Calu3 (cell line): ENCODE results near the gene TMC8. TPM values are rescaled to one million over a fixed set of nuclear protein-coding genes. Genes with fewer than 3 reads are reported as not detected.
A peak's percentile ranks its signal among the peaks of the same experiment; 100 is the strongest.

Experiments used
- BruUV-seq: library from RNA; stranded (reverse); fragments of 400-500 nt; replicated peaks from 2 replicates; lab custom pipeline; 2021; lab: Mats Ljungman, UMichigan
- CTCF ChIA-PET: fragments of 300-600 bp; sonication (Branson Sonifier 250); formaldehyde crosslinking; loops from one replicate; lab custom pipeline; 2022; ENCODE audit warnings: antibody characterized with exemption; lab: Charles Lee
- DNase-seq: peaks from one replicate; pipeline ENCODE4 v3.0.0; 2022
- H3K27ac Mint-ChIP-seq: one replicate; pipeline ENCODE4 v1.8.0; 2022; ENCODE audit warnings: mixed read lengths; ENCODE audit not compliant: unreplicated experiment
- H3K27me3 Mint-ChIP-seq: one replicate; pipeline ENCODE4 v1.8.0; 2022; ENCODE audit warnings: mixed read lengths; ENCODE audit not compliant: unreplicated experiment
- H3K36me3 Mint-ChIP-seq: one replicate; pipeline ENCODE4 v1.8.0; 2022; ENCODE audit warnings: mild to moderate bottlenecking, moderate library complexity, mixed read lengths; ENCODE audit not compliant: insufficient read depth, unreplicated experiment
- H3K4me1 Mint-ChIP-seq: one replicate; pipeline ENCODE4 v1.8.0; 2022; ENCODE audit warnings: mild to moderate bottlenecking, low read depth, mixed read lengths; ENCODE audit not compliant: unreplicated experiment
- H3K4me3 Mint-ChIP-seq: one replicate; pipeline ENCODE4 v1.8.0; 2022; ENCODE audit warnings: mild to moderate bottlenecking, low read depth, moderate library complexity, mixed read lengths; ENCODE audit not compliant: unreplicated experiment
- H3K9me3 Mint-ChIP-seq: one replicate; pipeline ENCODE4 v1.8.0; 2022; ENCODE audit warnings: low read depth, mixed read lengths; ENCODE audit not compliant: unreplicated experiment
- CTCF ChIP-seq: fragments of 200-600 bp; IDR thresholded peaks from one replicate; pipeline ENCODE4 v1.8.0; 2022; ENCODE audit warnings: antibody characterized with exemption; ENCODE audit not compliant: unreplicated experiment
- intact Hi-C: fragments of 100-400 bp; cut with micrococcal nuclease; formaldehyde crosslinking; loops from one replicate; pipeline ENCODE4 v1.10.0; 2022; ENCODE audit not compliant: unreplicated experiment
- total RNA-seq: library from RNA; stranded (reverse); gene quantifications from 2 replicates; pipeline ENCODE4 v1.2.3, GENCODE V29; 2022

The TMC8 gene
- total RNA-seq, 1 experiment from 2014 or later = 1.1 TPM

GRCh38 chr17:78109489-78109761 lies 21.1 kb upstream of the TMC8 start:
- peaks cover 8% of the 10 kb centered on the region for H3K4me1 Mint-ChIP-seq
- no TSS peak for BruUV-seq
- CTCF ChIA-PET = no interaction called here
- no peaks in the 10 kb centered on the region for H3K27me3 Mint-ChIP-seq
- H3K4me3 Mint-ChIP-seq = no peak overlapping the region
- intact Hi-C loops = no loop called here
- H3K27ac Mint-ChIP-seq = no peak overlapping the region
- DNase-seq = no peak
- H3K36me3 Mint-ChIP-seq = peaks cover 29% of the 10 kb centered on the region
- TF ChIP-seq CTCF = no peak
- H3K9me3 Mint-ChIP-seq = no peaks in the 10 kb centered on the region

- BruUV-seq = no TSS peak
- Mint-ChIP-seq H3K4me3 (no peak overlapping the region), H3K4me1 (peaks cover 8% of the 10 kb centered on the region), H3K27me3 (no peaks in the 10 kb centered on the region), H3K9me3 (no peaks in the 10 kb centered on the region), H3K27ac (no peak overlapping the region), H3K36me3 (peaks cover 35% of the 10 kb centered on the region)
- CTCF ChIA-PET = no interaction called here
- intact Hi-C loops = loop anchor here (5.0 kb wide), 1 partner anchor 77 kb away; the partner anchor contains the start of genes AFMID and TK1
- no peak for TF ChIP-seq CTCF
- DNase-seq = no peak
These were observed 20.1 kb upstream of the TMC8 start for GRCh38 chr17:78110363-78111015.

GRCh38 chr17:78111016-78111726 lies 19.4 kb upstream of the TMC8 start:
- Mint-ChIP-seq H3K27me3 (no peaks in the 10 kb centered on the region), H3K4me3 (no peak overlapping the region), H3K27ac (no peak overlapping the region), H3K36me3 (peaks cover 35% of the 10 kb centered on the region), H3K9me3 (no peaks in the 10 kb centered on the region), H3K4me1 (peaks cover 8% of the 10 kb centered on the region)
- BruUV-seq = no TSS peak
- intact Hi-C loops = loop anchor here (5.0 kb wide), 1 partner anchor 76 kb away; the partner anchor contains the start of genes AFMID and TK1
- no peak for TF ChIP-seq CTCF
- DNase-seq = no peak
- CTCF ChIA-PET = no interaction called here

GRCh38 chr17:78111727-78112517 lies 18.6 kb upstream of the TMC8 start:
- H3K4me1 Mint-ChIP-seq = peaks cover 8% of the 10 kb centered on the region

More at GRCh38 chr17:78111727-78112517, 18.6 kb upstream of the TMC8 start:
- Mint-ChIP-seq H3K36me3 (peaks cover 35% of the 10 kb centered on the region), H3K4me3 (no peak overlapping the region), H3K27me3 (no peaks in the 10 kb centered on the region), H3K9me3 (no peaks in the 10 kb centered on the region), H3K27ac (peak overlapping the region; percentile 2)
- intact Hi-C loops = loop anchor here (2.0 to 5.0 kb wide), 3 partner anchors 63 to 139 kb away; partner anchors contain the start of genes AFMID and TK1
- CTCF ChIA-PET = interaction anchor here (0.7 to 1.6 kb wide), 3 partner anchors 27 to 139 kb away, joined by 3 to 4 read pairs (median 4); partner anchors contain the start of genes AFMID and TK1
- no TSS peak for BruUV-seq
- TF ChIP-seq CTCF = no peak
- no peak for DNase-seq
